NCI-H1417 (cell line): ENCODE results near the gene PRSS27.
"Not testable (repeated sequence)": the region's sequence is repeated elsewhere in the genome, so short reads cannot be mapped to it uniquely, and the experiment has no call there.

Experiments used
- DNase-seq, 3 experiments: peaks; one replicate each; lab custom pipeline; 2025; lab: John Stamatoyannopoulos, UW

The PRSS27 gene

GRCh38 chr16:2708290-2708639, 11.8 kb downstream of the PRSS27 start:
- no peak for DNase-seq

GRCh38 chr16:2707368-2708289, 12.4 kb downstream of the PRSS27 start:
- no peak for DNase-seq

DNA sequence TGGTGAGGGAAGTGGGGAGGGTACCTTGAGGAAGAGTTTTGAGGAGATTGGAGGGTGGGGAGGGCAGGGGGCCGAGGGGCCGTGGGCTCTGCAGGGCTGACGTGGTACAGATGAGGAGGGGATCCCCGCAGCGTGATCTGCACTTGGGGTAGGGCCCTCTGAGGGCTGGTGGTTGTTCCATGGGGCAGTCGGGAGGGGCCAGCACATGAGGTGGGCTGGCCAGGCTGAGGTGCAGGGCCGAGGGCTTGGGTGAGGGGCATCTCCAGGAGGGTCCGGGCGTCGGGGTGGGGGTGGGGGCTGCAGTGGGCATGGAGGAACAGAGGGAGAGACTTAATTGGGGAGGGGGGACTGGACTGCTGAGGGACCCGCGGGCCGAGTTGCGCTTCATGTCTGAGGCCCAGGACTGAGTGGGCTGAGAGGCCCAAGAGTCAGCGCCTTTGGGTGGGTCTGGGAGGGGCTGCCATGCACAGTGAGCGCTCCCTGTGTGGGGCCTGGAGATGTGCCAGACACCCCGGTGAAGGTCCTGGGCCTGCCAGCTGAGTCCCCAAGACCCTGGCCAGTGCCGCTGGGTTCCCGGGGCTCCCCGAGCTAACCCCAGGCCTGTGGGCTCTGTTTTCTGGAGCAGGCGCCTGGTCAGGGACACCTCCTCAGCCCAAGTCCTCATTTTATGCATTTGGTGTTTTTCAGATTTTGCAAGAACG, 13.3 kb downstream of the PRSS27 start:
- no peak for DNase-seq

- DNase-seq = no peak
Measured at GRCh38 chr16:2706085-2706484, 13.9 kb downstream of the PRSS27 start.

- DNase-seq = no peak
Measured at GRCh38 chr16:2705351-2705750, 14.7 kb downstream of the PRSS27 start.

DNA sequence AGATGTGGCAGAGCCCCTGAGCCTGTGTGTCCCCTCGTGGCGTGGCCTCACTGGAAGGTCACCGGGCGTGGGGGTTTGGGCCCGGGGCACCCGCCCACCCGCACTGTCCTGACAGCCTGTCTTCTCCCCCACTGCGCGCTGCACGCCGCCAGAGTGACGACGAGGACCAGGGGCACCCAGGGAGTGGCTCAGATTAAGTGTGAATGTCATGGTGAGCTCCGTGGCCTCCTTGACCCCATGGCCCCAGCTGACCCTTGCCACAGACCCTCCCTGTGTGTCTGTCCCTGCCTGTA, 15.1 kb downstream of the PRSS27 start:
- no peak for DNase-seq

- DNase-seq = no peak
Measured at GRCh38 chr16:2704166-2704982, 15.7 kb downstream of the PRSS27 start.

DNA sequence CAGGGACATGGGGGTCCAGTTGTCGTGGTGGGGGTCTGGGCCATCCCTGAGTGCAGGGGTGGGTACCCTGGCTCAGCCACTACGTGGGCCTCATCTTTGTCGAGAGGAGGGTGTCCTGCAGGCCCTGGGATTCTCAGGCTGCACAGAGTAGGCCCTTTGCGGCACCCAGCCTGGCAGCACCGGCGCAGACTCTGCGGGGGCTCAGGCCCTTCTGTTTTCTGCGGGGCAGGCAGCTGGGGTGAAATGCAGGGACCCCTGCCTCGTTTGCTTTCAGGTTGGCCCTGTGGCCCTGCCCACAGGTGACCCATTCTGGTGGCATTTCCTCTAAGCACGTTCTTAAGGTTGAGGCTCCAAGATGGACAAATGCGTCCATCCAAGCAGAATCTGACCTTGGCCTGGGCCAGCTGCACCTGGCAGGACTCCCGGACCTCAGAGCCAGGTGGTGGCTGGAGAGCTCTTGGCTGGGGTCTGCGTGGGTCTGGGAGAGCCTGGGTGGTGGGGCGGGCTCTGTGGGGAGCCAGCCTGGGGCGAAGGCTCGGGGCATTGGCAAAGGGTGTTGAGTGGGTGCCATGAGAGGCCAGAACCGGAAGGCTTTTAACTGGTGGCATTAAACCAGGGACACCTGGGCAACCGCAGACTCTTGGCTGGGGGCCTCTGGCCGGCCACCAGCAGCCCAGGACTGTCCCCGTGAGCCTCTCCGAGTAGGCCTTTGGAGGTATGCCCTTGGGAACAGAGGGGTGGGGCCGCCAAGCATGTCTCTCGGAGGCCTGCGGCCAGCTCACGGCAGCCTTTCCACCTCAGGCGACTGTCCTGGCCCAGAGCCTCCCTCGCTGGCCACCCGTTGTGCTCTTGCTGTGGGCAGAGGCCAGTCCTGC, 16.9 kb downstream of the PRSS27 start:
- no peak for DNase-seq

DNA sequence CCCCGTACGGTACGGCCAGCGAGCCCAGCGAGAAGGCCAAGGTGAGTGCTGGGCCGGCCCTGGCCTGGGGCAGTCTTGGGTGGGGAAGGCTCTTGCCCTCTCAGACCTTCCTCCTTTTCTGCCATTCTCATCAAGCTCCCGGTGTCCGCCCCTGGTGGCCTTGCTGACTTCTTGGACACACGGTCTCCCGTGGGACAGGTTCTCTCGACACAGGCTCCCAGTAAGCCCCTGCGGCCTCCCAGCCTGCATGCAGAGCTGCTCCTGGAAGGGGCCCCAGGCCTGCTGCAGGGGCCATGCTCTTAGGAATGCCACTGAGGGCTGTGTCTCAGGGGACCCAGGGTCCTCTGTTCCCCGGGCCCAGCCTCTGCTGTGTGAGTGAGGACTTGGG, 17.6 kb downstream of the PRSS27 start:
- DNase-seq = no peak

DNA sequence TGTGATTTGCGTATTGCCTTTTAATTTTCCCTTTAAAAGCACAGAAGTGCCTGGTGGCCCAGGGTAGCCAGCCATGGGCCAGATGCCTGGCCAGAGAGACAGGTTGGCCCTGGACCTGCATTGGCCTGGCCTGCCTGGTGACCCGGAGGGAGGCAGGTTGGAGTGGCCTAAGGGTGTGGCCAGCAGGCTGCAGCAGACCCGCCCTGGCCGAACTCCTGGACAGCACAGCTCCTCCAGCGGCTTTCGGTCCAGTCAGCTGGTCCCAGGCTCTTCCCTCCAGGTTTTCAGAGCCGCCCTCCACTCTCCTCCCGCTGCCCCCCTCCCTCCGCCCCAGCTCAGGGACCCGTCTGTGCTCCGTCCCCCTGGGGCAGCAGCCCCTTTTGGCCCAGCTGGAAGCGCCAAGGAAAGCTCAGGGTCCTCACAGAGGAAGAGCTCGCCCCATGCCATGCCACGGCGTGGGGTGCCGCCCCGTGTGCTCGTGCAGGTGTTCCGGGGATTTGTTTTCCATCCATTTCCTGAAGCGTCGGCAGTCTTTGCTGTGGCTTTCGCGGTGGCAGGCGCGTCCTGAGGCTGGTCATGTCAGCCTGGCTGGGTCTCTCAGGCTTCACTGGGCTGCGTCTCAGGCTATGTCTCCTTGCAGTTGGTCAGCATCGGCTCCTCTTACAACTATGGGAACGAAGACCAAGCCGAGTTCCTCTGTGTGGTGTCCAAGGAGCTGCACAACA, 18.1 kb downstream of the PRSS27 start:
- DNase-seq = no peak

GRCh38 chr16:2701272-2701671, 18.8 kb downstream of the PRSS27 start:
- no peak for DNase-seq

GRCh38 chr16:2700786-2701185, 19.2 kb downstream of the PRSS27 start:
- no peak for DNase-seq

- DNase-seq = no peak
Measured at GRCh38 chr16:2699791-2700600, 20.0 kb downstream of the PRSS27 start.

DNA sequence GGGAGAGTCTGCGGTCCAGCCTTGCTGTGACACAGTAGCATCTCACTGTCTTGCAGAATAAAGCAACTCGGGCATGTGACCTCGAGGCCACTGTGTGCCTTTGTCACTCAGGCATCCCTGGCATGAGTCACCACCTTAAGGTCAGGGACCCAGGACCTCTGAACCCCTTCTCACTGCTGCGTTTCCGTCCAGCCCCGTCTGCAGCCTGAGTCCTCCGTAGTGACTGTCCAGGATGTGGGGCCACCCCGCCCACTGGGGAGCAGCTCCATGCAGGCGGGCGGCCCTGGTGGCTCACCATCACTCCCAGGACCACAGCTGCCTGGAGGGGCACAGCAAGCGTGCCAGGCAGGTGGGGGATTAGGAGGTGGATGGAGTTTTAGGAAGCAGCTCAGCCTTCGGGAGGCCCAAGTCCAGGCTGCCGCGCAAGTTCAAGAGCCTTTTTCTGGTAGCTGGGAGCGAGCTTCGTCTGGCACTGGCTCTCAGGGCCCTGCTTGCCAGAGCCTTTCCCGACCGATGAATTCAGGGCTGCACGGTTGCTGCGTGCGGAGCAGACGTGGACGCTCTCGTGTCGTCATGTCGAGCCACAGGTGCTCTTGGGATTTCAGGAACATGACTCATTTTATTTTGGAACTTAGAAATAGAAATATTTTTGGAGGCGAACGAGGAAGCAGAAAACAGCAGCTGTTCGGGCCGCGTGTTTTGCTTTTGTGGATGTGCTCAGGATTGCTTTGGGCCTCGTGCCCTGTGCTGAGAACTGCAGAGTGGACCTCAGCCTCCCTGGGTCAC, 20.9 kb downstream of the PRSS27 start:
- DNase-seq = no peak

DNA sequence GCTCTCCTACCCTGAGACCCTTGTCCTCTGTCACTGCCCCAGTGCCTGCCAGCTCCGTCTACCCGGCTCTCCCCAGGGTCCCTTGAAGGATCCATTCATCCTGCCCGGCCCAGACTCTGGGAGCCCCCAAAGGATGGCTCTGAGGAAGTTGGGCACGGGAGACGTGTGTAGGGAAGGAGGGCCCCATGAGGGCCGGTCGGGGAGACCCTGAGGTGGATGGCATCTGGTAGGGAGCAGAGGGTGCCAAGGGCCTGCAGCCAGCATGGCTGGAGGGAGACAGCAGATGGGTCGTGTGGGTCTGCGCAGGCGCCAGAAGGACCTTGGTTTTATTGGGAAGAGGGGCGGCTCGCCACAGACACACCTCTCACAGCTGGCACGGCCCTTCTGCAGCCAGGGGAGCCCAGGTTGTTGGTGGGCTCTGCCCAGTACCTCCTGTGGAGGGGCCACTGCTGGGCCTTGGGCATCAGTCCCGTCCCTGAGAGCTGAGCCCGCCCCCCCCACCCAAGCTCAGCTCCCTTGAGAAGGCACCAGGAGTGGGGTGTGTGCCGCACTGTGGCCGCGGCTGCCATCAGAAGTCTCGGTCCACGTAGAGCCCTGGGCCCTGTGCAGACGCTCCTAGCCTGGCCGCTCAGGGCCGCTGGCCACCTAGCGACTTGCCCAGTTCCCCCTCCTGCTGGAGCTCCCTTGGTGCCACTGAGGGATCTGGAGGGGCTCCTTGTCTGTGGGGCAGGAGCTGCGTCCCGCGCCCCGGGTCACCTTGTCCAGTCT, 21.7 kb downstream of the PRSS27 start:
- DNase-seq = no peak

DNA sequence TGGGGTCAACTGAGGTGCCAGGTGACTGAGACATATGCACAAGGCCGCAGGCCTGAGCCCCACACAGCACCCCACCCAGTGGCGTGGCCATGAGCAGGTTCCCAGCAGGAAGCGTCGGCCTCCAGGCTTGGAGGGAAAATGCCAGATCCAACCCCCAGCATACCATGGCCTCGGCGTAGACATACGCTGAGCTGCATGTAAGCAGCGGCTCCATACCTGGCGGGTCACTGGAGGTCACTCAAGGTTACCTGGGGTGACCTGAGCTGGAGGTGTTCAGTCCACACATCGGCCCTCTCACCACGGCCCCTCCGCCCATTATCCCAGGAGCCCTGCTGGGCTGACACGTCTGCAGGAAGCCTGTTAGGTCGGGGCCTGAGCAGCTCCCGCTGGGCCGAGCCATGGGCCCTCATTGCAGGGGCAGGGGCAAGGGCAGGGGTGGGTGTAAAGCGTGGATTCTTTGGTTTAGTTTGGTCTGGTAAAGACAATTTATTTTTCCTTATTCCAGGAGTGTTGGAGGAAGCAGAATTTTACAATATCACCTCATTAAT, 22.5 kb downstream of the PRSS27 start:
- DNase-seq = no peak

DNA sequence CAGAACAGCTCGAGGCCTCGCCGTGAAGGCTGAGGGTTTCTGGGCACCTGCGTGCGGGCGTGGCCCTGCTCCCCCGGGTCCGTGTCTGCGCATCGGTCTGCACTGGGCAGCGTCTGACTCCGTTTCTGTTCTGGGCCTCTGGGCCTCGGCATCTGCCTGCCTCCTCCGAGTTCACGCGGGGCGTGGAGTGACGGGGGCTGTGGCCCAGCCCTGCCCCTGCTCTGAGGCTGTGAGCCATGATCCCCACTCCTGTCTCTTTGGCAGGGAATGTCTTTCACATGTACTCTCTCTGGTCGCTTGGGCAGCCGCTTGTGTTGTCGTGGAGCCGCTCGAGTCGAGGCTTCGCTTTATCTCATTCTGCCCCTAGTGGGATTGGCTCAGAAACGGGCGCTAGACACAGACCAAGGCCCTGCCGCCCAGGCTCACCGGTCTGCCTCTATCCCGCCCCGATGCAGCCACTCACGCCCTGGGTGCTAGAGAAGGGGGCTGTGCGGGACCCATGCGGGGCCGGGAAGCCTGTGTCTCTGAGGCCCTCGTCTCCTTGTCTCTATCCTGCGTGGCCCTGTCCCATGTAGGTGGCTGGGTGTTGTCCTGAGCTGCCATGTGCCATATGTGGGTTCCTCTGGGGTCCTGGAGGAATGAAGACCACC, 23.3 kb downstream of the PRSS27 start:
- DNase-seq = not testable (repeated sequence)
